ENCODE results near the gene TSHZ1. TPM values are rescaled to one million over a fixed set of nuclear protein-coding genes. Genes with fewer than 3 reads are reported as not detected.

The TSHZ1 gene
- total RNA-seq, 1 experiment from 2014 or later = 0.03 TPM

DNA sequence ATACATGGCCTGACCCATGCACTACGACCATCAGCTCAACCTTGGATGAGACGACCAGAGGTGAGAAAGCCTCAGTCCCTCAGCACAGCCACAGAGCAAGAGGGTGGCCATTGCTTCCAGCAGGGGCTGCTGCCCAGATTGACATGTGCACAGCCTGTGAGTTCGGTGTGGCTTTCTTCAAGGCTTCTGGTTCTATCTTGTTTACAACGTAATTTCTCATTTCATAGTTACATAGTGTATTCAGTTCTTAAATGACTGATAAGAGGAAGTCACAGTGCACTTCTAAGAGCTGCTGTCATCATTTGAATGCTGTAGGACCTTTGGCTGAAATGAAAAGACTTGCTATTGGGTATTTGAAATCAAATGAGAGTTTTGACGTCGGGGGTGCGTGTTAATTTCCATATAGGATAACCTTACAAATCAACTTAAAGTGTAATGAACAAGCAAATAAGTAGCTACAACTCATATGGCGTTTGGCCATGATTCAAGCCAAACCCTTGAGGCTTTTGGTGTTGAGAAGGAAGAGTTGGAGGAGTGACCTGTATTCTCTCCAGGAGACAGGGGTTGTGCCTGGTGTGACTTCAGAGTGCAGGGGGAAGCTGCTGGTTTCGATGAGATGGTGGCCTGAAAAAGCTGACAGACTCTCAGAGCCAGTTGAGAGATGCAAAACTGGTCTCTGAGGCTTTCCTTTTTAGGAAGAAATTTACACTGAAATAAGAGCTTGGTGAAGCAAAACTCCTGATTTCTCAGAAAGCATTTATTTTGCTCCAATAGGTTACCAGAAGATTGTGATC, 51.0 kb downstream of the TSHZ1 start:
- in situ Hi-C loops (cut with HindIII; ENCODE audit: low sequenced_read_pairs) = no loop called here
- DNase-seq (ENCODE audit: low spot score) = no peak

DNA sequence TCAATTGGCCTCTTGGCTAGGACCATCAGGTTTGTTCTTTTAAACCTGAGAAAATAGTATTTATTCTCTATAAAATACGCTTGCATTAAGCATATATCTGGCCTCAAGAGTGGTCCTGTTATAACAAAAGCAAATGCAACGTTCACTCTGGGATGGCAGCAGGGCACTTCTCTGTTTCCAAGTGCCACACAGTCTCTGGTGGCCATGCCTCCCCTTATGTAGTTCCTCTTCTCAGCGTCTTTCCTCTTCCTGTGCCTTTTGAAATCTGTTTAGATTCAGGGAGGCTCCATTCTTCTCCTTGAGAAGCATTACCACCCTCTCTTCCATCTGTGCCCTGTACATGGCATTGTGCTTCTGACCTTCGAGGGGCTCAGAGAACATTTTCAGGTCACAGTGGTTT, 51.9 kb downstream of the TSHZ1 start:
- no peak for DNase-seq (ENCODE audit: low spot score)
- in situ Hi-C loops (cut with HindIII; ENCODE audit: low sequenced_read_pairs) = no loop called here

DNA sequence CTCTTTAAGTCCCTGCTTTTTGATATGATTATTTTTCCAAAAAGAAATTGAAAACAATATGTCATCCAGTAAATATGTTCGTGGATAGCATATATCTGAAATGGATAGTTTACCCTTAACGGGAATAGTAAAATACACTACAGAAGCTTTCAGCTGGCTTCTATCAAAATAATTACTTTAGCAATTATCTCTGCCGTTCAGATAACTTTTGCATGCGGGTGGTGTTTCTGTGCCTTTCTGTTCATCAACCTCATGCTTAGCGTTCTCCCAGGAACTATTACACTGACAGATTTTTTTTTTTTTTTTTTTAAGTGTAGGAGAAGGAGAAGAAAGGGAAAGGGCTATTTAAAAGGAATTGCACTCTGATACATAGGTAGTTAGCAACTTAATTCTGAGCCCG, 53.6 kb downstream of the TSHZ1 start:
- DNase-seq (ENCODE audit: low spot score) = no peak
- in situ Hi-C loops (cut with HindIII; ENCODE audit: low sequenced_read_pairs) = no loop called here

DNA sequence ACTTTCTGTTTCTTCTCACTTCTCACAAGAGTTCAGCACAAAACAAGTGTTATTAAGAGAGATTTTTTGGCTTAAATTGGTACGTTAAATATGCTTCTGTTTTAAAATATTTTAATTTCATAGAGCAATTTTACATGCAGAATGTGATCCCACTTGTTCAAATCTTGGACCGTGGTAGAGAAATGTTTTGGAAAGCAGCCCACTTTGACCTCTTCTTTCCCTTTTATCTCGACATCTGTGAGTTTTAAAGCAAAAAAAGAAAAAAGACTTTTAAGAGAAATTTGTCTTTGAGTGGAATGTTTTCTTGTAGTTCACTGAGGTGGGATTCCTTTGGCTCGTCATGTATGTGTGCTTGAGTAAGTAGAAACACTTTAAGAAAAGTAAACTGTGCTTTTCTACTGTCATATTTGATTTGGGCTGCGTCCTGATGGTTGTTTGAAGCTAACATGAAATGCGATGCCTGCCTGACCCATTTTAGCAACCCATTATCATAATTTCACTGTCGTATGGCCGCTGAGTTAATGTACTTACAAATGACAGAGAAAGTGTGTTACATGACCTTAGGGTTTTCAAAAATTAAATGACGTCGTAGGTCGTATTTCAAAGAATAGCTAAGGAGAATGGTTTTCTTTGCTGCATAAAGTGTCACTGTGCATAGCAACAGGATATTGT, 54.5 kb downstream of the TSHZ1 start:
- in situ Hi-C loops (cut with HindIII; ENCODE audit: low sequenced_read_pairs) = no loop called here
- no peak for DNase-seq (ENCODE audit: low spot score)

DNA sequence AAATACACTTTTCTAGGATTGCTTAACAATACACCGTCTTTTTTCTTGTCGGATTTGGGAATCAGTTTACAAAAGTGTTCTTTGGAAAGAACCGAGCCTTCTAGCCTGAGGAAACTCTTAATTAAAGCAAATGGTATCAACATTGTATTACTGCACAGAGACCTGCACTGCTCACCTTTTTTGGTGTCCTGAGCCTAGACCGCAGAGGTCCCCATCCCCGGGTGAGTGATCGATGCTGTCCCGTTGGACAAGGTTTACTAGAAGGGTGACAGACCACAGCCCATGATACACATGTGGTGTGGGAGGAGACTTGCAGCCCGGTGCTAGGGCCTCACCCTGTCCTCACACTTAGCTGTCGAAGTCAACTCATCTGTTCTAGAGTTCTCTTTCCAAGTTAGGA, 55.3 kb downstream of the TSHZ1 start:
- in situ Hi-C loops (cut with HindIII; ENCODE audit: low sequenced_read_pairs) = no loop called here

DNA sequence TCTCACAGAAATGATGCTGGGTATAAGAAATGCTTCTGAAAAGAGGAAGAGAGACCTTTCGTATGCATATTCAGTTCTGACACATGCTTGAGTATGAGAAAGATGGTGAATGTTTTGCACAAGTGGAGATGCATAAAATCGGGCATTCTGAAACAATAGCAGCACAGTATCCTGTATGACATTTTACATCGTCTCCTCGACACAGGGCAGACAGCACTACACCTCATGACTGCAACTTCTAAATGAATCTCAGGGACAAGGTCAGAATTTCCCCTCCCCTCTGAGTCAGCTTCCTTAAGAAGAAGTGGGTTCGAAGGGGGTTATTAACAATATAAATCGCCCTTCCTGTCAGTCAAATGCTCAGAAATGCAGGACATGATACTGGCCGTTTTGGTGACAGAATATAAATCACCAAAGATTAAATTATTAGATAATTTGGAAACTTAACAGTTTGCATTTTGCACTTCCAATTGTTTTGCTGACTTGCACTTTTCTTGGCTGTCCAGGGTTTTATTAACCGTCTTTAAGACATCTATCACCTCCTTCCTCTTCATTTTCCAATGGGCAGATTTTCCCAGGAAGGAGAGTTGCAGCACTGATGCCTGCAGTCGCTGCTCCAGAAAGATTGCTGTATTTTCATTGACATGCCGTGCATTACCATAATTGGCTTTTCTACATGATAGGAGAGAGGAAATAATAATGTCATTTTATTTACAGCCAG, 57.2 kb downstream of the TSHZ1 start:
- DNase-seq (ENCODE audit: low spot score) = no peak
- in situ Hi-C loops (cut with HindIII; ENCODE audit: low sequenced_read_pairs) = no loop called here

More for the DNA sequence above, 55.3 kb downstream of the TSHZ1 start:
- DNase-seq (ENCODE audit: low spot score) = no peak

DNA sequence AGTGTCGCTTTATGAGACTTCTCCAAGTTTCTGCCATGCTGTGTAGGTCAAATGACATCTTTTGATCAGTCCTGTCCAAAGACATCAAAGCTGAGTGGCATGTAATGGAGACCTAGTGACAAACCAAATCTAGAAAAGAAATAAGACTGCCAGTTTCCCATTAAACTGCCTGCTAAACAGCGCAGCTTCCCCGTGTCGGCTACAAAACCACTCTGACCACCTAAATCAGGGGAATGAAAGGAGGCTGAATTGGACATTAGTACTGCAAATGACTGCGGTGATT, 57.7 kb downstream of the TSHZ1 start:
- in situ Hi-C loops (cut with HindIII; ENCODE audit: low sequenced_read_pairs) = no loop called here
- DNase-seq (ENCODE audit: low spot score) = peak; percentile 25

DNA sequence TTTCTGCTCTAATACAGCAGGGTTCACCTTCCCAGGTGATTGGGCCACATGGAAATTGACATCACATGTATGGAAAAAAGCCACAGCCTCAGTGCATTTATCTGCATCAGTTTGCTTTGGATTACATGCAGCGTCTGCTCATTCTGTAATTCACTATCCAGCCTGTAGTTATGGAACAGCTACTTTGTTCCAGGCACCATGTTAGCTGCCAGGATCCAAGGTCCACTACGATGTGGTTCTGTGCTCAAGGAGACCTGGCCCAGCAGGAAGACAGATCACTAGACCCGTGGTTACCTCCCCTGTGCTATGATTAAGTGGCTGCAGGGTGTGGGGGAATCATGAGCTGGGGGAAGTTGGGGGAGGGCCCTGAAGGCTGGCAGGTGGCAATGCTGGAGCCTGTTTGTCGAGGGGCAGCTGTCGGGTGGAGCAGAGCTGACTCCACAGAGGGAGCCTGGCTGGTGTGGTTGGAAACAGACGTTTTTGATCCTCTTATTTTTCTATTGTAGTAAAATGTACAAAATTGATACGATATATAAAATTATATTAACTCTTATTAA, 58.6 kb downstream of the TSHZ1 start:
- in situ Hi-C loops (cut with HindIII; ENCODE audit: low sequenced_read_pairs) = no loop called here
- peak; percentile 38 for DNase-seq (ENCODE audit: low spot score)

DNA sequence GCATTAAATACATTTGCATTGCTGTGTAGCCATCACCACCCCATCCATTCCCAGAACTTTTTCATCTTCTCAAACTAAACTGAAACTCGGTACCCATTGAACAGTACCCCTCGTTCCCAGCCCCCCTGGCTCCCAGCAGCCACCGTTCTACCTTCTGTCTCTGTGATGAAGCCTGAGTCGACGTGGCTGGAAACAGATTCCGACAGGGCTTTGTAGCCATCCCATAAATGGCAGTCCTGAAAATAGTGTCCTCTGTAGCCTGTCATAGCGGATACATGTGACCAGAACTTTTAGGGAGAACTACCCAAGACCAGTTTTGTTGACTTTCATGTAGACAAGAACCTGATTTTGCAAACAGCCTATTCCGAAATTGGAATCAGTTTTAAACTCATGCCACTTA, 59.1 kb downstream of the TSHZ1 start:
- in situ Hi-C loops (cut with HindIII; ENCODE audit: low sequenced_read_pairs) = no loop called here

DNA sequence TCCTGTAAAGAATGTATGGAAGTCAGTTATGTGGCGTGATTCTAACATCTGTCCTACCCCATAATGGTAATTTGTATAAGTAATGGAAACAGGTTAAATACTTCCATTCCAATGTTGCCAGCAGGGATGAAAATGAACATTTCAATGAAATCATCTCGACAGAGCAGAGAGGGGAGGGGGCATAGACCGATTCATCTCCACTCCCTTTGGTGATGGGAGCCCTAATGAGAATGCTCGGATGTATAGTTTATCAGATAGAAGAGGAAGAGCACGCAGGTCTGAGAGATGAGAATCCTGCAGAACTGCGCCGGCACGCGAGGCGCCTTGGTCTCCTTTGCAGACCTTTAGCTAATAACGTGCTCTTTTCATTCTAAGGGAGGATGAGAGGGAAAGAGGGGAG, 61.4 kb downstream of the TSHZ1 start:
- in situ Hi-C loops (cut with HindIII; ENCODE audit: low sequenced_read_pairs) = no loop called here

More for the DNA sequence above, 59.1 kb downstream of the TSHZ1 start:
- DNase-seq (ENCODE audit: low spot score) = no peak

DNA sequence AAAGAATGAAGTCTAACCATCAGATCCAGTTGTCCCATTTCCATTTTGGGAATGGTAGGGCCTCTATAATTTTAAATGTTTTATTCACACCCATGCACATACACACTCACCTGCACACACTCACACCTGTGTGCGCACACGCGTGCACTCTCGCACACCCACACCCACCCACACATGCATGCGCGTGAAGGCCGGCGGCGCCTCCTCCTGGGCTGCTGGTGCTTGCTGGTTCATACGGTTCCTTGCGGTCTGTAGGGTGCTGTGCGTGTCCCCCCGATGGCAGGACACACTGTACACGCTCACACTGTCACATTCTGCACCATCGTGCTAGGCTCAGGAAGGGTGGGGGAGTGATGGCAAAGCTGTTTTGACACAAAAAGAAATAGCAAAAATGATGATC, 63.2 kb downstream of the TSHZ1 start:
- in situ Hi-C loops (cut with HindIII; ENCODE audit: low sequenced_read_pairs) = no loop called here

More for the DNA sequence above, 61.4 kb downstream of the TSHZ1 start:
- DNase-seq (ENCODE audit: low spot score) = no peak

DNA sequence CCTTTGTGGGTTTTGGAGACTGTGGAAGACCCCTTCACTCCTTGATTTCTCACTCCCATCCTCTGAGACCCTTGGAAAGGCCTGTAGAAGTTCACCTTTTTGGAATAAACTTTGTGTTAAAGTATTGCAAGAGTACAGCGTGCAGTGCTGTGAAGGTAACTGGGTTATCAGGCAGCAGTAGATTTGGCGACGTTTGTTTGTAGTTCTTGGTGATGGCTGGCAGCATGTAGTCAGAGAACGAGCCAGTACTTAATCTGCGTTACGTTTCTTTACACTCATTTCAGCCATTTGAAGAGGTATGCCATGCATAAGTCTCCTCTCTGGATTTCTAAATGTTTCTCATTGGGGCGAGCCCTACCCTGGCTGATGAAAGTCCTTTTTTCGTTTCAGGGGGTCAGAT, 64.6 kb downstream of the TSHZ1 start:
- in situ Hi-C loops (cut with HindIII; ENCODE audit: low sequenced_read_pairs) = no loop called here

More for the DNA sequence above, 63.2 kb downstream of the TSHZ1 start:
- no peak for DNase-seq (ENCODE audit: low spot score)

DNA sequence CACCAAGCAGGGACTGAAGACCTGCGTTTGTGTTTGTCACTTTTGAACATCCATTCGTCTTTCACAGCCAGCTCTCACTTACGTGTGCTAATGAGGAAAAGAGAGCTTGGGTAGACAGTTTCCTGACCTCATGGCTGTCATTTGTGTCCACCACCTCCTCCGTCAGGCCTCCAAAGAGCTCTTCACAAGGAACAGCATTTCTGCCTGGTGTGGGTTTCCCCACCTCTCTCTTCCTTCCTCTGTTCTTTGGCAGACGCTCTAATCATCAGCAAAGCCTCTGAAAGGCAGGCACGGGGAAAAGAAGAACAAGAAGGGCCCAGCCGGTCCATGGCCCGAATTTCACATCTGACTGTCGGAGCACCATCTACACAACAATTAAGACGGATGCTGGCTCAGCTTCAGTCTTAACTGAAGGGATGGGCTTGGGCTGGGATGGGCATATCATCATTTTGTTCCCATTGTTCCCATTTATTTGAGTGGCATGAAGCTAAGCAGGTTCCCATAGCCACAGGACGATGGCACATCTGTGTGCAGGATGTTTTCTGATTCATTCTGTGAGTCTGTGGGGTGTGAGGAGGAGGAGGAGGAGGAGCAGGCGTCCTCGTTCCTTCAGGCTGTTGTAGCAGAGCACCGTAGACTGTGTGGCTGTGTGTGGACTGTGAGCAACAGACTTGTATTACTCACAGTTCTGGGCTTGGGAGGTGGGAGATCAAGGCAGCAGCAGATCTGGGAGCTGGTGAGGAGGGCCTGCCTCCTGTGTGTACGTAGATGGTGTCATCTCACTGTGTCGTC, 66.4 kb downstream of the TSHZ1 start:
- in situ Hi-C loops (cut with HindIII; ENCODE audit: low sequenced_read_pairs) = no loop called here
- DNase-seq (ENCODE audit: low spot score) = no peak

More for the DNA sequence above, 64.6 kb downstream of the TSHZ1 start:
- no peak for DNase-seq (ENCODE audit: low spot score)

DNA sequence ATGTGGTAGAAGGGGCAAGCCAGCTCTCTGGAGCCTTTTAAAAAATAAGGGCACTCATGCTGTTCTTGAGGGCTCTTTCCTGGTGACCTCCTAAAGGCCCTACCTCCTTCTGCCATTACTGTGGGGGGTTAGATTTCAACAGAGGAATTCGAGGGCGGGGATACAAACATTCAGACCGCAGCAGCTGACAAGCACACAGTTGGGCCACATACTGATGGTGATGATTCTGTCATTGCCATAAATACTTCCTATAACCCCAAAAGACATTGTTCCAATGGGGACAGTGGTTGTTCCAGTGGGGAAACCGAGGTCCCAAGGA, 67.0 kb downstream of the TSHZ1 start:
- in situ Hi-C loops (cut with HindIII; ENCODE audit: low sequenced_read_pairs) = no loop called here
- DNase-seq (ENCODE audit: low spot score) = no peak

DNA sequence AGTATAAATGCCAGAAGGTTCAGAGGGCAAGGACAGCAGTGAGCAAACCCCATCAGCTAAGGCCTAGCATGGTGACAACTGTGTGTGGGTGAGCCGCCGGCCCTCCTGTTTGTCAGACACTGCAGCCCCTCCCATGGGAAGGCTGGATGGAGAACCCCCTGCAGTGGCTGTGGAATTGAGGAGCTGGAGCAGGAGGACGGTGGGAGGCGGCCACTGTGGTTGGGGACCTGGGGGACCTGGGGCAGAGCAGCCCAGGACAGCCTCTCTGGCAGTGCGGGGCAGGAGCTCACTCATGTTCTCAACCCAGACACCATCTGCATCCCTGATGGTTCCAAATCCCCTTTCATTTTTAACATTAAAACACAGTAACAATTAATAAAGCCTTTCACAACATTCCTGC, 68.8 kb downstream of the TSHZ1 start:
- in situ Hi-C loops (cut with HindIII; ENCODE audit: low sequenced_read_pairs) = no loop called here

DNA sequence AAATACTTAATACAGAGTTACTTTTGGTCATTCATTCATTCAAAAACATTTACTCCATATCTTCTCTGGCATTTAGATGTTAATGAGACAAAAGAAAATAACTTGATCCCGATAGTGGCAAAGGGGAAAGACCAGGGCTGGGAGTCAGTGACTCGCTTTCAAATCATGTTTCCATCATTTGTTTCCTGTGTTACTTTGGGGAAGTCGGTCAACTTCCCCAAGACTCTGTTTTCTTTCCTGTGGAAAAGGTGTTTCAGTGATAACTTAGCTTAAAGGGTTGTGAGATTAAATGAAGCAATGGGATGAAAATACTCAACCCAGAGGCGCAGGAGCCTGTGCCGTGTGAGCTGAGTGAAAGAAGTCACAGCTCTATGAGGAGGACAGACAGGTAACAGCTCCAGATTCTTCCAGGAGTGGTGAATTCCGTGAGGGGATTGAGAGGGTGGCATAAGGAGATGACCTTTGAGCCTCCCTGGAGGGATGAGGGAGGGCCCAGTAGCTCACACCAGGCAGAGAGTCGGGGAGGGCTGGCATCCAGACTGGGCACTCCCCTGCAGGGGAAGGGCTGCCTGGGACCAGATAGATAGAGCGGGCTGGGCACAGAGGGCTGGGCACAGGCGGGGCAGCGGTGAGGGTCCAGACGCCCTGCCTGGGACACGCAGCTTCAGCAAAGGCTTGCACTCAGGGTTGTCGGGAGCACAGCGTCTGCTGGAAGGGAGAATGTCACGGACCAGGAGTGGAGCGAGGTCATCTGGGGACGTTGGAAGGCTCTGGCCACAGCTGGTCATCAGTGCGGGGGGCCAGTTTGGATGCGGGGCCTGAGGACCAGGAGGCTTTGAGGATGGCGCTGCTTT, 70.1 kb downstream of the TSHZ1 start:
- in situ Hi-C loops (cut with HindIII; ENCODE audit: low sequenced_read_pairs) = no loop called here
- DNase-seq (ENCODE audit: low spot score) = no peak

More for the DNA sequence above, 68.8 kb downstream of the TSHZ1 start:
- no peak for DNase-seq (ENCODE audit: low spot score)

DNA sequence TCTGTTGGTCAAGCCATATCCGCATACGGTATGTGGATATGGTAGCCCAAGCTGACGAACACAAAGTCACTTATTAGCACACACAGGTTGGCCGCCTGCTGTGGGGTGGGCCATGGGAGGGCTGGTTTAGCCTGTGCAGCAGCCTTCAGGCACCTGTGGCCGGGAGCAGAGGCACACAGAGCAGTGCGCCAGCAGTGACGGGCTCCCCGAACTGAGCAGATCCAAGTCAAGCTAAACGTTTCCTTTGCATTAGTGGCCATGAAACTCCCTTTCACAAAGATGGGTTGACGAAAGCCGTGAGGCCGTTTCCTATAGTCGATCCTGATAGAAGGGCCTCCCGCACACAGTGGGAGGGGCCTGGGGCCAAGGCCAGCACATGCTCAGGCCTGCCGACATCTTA, 72.1 kb downstream of the TSHZ1 start:
- DNase-seq (ENCODE audit: low spot score) = no peak
- in situ Hi-C loops (cut with HindIII; ENCODE audit: low sequenced_read_pairs) = no loop called here

DNA sequence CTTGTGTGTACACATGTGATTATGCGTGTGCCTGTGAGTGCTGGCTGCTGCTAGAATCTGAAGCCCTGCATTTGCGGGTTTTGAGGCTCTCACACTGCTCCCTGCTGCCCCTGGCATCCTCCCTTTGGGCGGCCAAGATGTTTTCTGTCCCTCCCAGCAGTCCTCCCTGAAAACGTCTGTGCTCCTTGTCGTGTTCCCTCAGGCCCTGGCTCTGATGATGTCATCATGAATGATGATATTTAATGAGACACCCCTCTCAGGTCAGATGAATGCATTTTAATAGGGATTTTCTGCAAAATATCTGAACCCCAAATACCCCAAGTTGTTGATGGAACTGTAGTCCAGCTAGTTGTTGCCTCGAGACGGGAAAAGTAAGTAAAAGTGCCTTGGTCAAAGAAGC, 73.1 kb downstream of the TSHZ1 start:
- no peak for DNase-seq (ENCODE audit: low spot score)

DNA sequence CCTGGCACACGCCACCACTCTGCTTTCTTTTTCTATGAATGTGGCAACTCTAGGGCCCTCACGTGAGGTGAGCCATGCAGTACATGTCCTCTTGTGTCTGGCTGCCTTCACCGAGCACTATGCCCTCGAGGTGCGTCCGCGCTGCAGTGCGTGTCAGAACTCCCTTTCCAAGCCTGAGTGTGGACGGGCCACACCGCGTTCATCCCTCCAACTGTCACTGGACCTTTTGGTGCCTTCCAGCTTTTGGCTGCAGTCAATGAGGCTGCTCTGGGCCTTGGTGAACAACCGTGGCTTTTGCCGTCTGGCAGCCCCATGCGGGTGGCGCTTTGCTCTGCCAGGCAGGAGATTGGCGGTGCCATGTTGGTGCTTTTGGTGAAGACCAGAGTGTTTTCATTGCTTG, 74.0 kb downstream of the TSHZ1 start:
- DNase-seq (ENCODE audit: low spot score) = no peak
- in situ Hi-C loops (cut with HindIII; ENCODE audit: low sequenced_read_pairs) = no loop called here

More for the DNA sequence above, 73.1 kb downstream of the TSHZ1 start:
- in situ Hi-C loops (cut with HindIII; ENCODE audit: low sequenced_read_pairs) = no loop called here

All from G401 (cell line).